ENCODE data around the gene DNASE1L1.

GRCh38 chrX:154355776-154356140 lies 53.3 kb downstream of the DNASE1L1 start:
- TF ChIP-seq POLR2AphosphoS5 (IDR thresholded peaks at IDR 0.05) (peak in 1 of 3 donors; percentile 1), CTCF (IDR thresholded peaks at IDR 0.05 in 8 of 11, conservative IDR thresholded peaks at IDR 0.05 in 3 of 11) (no peak)

All from spleen (tissue), 7 donors.